DND-41 (cell line): ENCODE results near the gene RAD51B.

Source experiments
- EZH2 ChIP-seq: IDR thresholded peaks from 3 replicates; pipeline ENCODE4 v1.6.1; 2012; ENCODE audit warnings: borderline replicate concordance, low read depth, mild to moderate bottlenecking, moderate library complexity, low read length, inconsistent platforms; ENCODE audit not compliant: severe bottlenecking
- TF ChIP-seq, protein P1 (sequence below): IDR thresholded peaks from 2 replicates; pipeline ENCODE4 v1.5.1; 2012; ENCODE audit warnings: borderline replicate concordance, low read length, moderate library complexity, mild to moderate bottlenecking; ENCODE audit not compliant: poor library complexity, severe bottlenecking; ENCODE audit errors: extremely low read depth

DNA sequence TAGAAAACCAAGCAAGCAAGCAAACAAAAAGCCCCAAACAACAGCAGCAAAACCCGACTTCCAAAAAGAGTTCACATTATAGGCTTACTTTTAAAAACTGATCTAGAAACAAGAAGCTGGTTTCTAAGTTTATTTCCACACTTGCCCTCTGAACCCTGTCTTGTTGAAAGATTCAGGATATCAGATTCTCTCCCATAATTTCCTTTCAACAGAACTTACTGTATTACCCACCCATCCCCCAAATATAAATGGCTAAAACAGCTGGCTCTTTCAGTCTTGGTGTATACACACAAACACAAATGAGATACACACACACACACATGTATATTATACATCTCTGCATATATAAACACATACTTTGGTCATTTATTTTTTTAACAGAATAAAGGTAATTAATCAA lies 512.4 kb downstream of the RAD51B start:
- TF ChIP-seq, protein P1, sequence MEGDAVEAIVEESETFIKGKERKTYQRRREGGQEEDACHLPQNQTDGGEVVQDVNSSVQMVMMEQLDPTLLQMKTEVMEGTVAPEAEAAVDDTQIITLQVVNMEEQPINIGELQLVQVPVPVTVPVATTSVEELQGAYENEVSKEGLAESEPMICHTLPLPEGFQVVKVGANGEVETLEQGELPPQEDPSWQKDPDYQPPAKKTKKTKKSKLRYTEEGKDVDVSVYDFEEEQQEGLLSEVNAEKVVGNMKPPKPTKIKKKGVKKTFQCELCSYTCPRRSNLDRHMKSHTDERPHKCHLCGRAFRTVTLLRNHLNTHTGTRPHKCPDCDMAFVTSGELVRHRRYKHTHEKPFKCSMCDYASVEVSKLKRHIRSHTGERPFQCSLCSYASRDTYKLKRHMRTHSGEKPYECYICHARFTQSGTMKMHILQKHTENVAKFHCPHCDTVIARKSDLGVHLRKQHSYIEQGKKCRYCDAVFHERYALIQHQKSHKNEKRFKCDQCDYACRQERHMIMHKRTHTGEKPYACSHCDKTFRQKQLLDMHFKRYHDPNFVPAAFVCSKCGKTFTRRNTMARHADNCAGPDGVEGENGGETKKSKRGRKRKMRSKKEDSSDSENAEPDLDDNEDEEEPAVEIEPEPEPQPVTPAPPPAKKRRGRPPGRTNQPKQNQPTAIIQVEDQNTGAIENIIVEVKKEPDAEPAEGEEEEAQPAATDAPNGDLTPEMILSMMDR, result no peak
- TF ChIP-seq EZH2, result no peak
